Measurements from ENCODE around the gene NSRP1.
"Not testable (repeated sequence)": the region's sequence is repeated elsewhere in the genome, so short reads cannot be mapped to it uniquely, and the experiment has no call there.

Gene NSRP1

GRCh38 chr17:30230009-30230408 lies 113.4 kb downstream of the NSRP1 start:
- not testable (repeated sequence) for H3K9me3 Mint-ChIP-seq; DNase-seq; H3K4me3 Mint-ChIP-seq; H3K27ac Mint-ChIP-seq; H3K36me3 Mint-ChIP-seq (ENCODE audit: low read depth); ATAC-seq; H3K4me1 Mint-ChIP-seq
- peaks cover 46% of the 10 kb centered on the region for H3K27me3 Mint-ChIP-seq

GRCh38 chr17:30230596-30231125 lies 114.0 kb downstream of the NSRP1 start:
- ATAC-seq (no peak), DNase-seq (no peak)
- H3K27me3 Mint-ChIP-seq = peaks cover 50% of the 10 kb centered on the region
- H3K4me3 Mint-ChIP-seq = no peak overlapping the region
- no peaks in the 10 kb centered on the region for H3K9me3 Mint-ChIP-seq
- no peaks in the 10 kb centered on the region for H3K36me3 Mint-ChIP-seq (ENCODE audit: low read depth)
- no peak overlapping the region for H3K27ac Mint-ChIP-seq
- peaks cover 4% of the 10 kb centered on the region for H3K4me1 Mint-ChIP-seq

- no peak overlapping the region for H3K4me3 Mint-ChIP-seq
- no peaks in the 10 kb centered on the region for H3K36me3 Mint-ChIP-seq (ENCODE audit: low read depth)
- no peaks in the 10 kb centered on the region for H3K9me3 Mint-ChIP-seq
- DNase-seq = no peak
- no peak overlapping the region for H3K27ac Mint-ChIP-seq
- no peak for ATAC-seq
- H3K4me1 Mint-ChIP-seq = peaks cover 10% of the 10 kb centered on the region
- H3K27me3 Mint-ChIP-seq = peaks cover 60% of the 10 kb centered on the region
Measured at GRCh38 chr17:30232015-30232823, 115.6 kb downstream of the NSRP1 start.

- no peak overlapping the region for H3K4me3 Mint-ChIP-seq
- DNase-seq = no peak
- H3K27me3 Mint-ChIP-seq = peaks cover 67% of the 10 kb centered on the region
- no peaks in the 10 kb centered on the region for H3K9me3 Mint-ChIP-seq
- no peak overlapping the region for H3K27ac Mint-ChIP-seq
- no peaks in the 10 kb centered on the region for H3K36me3 Mint-ChIP-seq (ENCODE audit: low read depth)
- H3K4me1 Mint-ChIP-seq = peaks cover 12% of the 10 kb centered on the region
- ATAC-seq = no peak
Measured at GRCh38 chr17:30232824-30233427, 116.3 kb downstream of the NSRP1 start.

DNA sequence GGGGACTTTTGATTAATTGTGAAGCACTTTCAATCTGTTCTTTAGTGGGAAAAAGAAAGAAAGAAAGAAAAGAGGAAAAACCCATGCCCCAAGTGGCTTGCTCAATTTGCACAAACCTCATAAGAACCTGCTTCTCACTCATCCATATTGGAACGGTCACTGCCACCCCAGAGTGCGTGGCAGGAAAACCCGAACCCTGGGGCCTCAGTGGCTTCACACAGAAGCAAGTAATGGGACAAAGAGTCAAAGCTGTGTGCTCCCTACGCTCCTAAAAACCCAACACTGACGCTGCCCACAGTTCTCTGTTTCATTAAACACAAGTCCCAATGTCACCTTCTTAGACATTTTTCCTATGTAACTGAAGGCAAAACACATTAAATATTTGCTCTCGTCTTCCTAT lies 117.7 kb downstream of the NSRP1 start:
- Mint-ChIP-seq H3K9me3 (no peaks in the 10 kb centered on the region), H3K4me3 (no peak overlapping the region), H3K27ac (no peak overlapping the region), H3K4me1 (peaks cover 13% of the 10 kb centered on the region), H3K36me3 (ENCODE audit: low read depth) (no peaks in the 10 kb centered on the region), H3K27me3 (peaks cover 75% of the 10 kb centered on the region)
- ATAC-seq = no peak
- no peak for DNase-seq

DNA sequence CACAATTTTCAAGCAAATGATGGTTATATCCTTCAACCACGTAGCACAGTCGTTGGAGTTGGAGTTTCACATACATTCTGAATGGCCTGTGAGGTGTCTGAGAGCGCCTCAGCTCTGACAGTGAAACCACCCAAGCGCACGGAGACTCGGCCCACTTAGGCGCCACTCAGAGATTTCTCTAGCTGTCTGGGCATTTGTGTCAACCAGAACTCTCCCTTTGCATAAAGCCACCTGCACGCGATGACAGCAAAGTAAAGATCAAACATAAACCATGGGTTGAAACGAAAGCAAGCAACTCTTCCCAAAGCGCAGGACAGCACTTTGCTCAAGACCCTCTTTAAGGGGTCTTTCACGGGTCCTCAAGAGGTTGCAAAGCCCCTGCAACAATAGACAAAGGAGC lies 118.3 kb downstream of the NSRP1 start:
- H3K36me3 Mint-ChIP-seq (ENCODE audit: low read depth) = no peaks in the 10 kb centered on the region
- H3K9me3 Mint-ChIP-seq = no peaks in the 10 kb centered on the region
- no peak overlapping the region for H3K27ac Mint-ChIP-seq
- peaks cover 73% of the 10 kb centered on the region for H3K27me3 Mint-ChIP-seq
- H3K4me1 Mint-ChIP-seq = peaks cover 13% of the 10 kb centered on the region
- DNase-seq (no peak), ATAC-seq (no peak)
- peak overlapping the region; percentile 53 for H3K4me3 Mint-ChIP-seq

- Mint-ChIP-seq H3K4me1 (peaks cover 13% of the 10 kb centered on the region), H3K9me3 (no peaks in the 10 kb centered on the region), H3K27ac (no peak within 1 kb of the TSS), H3K27me3 (peaks cover 66% of the 10 kb centered on the region), H3K36me3 (ENCODE audit: low read depth) (no peaks in the 10 kb centered on the region), H3K4me3 (peak within 1 kb of the TSS; percentile 68)
- no peak for ATAC-seq
- DNase-seq = no peak
Measured at GRCh38 chr17:30235386-30236296, 119.0 kb downstream of the NSRP1 start, which contains the start of gene SLC6A4. SLC6A4 (minus strand) TSS chr17:30235697; CDS start chr17:30221958, 13,739 bp downstream.

Data from activated naive CD8-positive, alpha-beta T cell treated with anti-CD3 and anti-CD28 coated beads, Interleukin-2, amount 50 U/mL, for 24 hours (primary cell).